Neuronal stem cell (in vitro differentiated cells): Measurements from ENCODE around the gene DNM3.

Source experiments
- DNase-seq: peaks from one replicate; pipeline ENCODE4 v3.0.0-alpha.2; 2013; ENCODE audit warnings: low spot score
- H2AFZ ChIP-seq: one replicate; pipeline ENCODE4 v1.6.1; 2013; ENCODE audit warnings: mild to moderate bottlenecking, low read length, inconsistent platforms
- H2AK5ac ChIP-seq: 2 replicates; pipeline ENCODE4 v1.6.1; 2013; ENCODE audit warnings: low read depth, mild to moderate bottlenecking, inconsistent platforms, low read length, moderate library complexity, mixed read lengths
- H2BK120ac ChIP-seq: 2 replicates; pipeline ENCODE4 v1.6.1; 2013; ENCODE audit warnings: low read depth, mild to moderate bottlenecking, inconsistent platforms, low read length, moderate library complexity, mixed read lengths
- H2BK12ac ChIP-seq: one replicate; pipeline ENCODE4 v1.6.1; 2013; ENCODE audit warnings: low read length, inconsistent platforms
- H2BK15ac ChIP-seq: 2 replicates; pipeline ENCODE4 v1.6.1; 2013; ENCODE audit warnings: mild to moderate bottlenecking, low read length, inconsistent platforms, mixed read lengths
- H2BK5ac ChIP-seq: one replicate; pipeline ENCODE4 v1.6.1; 2013; ENCODE audit warnings: inconsistent platforms, mild to moderate bottlenecking, low read length, moderate library complexity
- H3K14ac ChIP-seq: one replicate; pipeline ENCODE4 v1.6.1; 2013; ENCODE audit warnings: low read length, inconsistent platforms
- H3K18ac ChIP-seq: 2 replicates; pipeline ENCODE4 v1.6.1; 2013; ENCODE audit warnings: low read length, inconsistent platforms
- H3K23ac ChIP-seq: 2 replicates; pipeline ENCODE4 v1.6.1; 2013; ENCODE audit warnings: low read depth, mild to moderate bottlenecking, mixed read lengths, low read length, inconsistent platforms; ENCODE audit not compliant: poor library complexity
- H3K27ac ChIP-seq: replicated peaks from 3 replicates; pipeline ENCODE4 v1.5.1; 2013; ENCODE audit warnings: low read length, inconsistent platforms
- H3K27me3 ChIP-seq, 3 experiments: 2 replicates each; pipeline ENCODE4 v1.6.1; 2013; ENCODE audit warnings: low read length in 3 of 3, mild to moderate bottlenecking in 2 of 3, inconsistent platforms in 1 of 3, low read depth in 1 of 3, mixed read lengths in 1 of 3, moderate library complexity in 1 of 3; ENCODE audit not compliant: control insufficient read depth in 3 of 3, insufficient read depth in 3 of 3
- H3K36me3 ChIP-seq, 2 donors: replicated peaks in 1 of 2; 2 replicates each; pipeline ENCODE4 v1.6.1; 2013; ENCODE audit warnings: low read length in 2 of 2; ENCODE audit not compliant: control insufficient read depth in 2 of 2, insufficient read depth in 2 of 2
- H3K4ac ChIP-seq: 2 replicates; pipeline ENCODE4 v1.6.1; 2013; ENCODE audit warnings: inconsistent platforms, mild to moderate bottlenecking, low read length, moderate library complexity
- H3K4me1 ChIP-seq, 2 donors: 1 replicate in 1 of 2; 2 replicates in 1 of 2; pipeline ENCODE4 v1.6.1; 2013; ENCODE audit warnings: low read length in 2 of 2, low read depth in 1 of 2; ENCODE audit not compliant: control insufficient read depth in 2 of 2, insufficient read depth in 1 of 2
- H3K4me2 ChIP-seq: one replicate; pipeline ENCODE4 v1.6.1; 2013; ENCODE audit warnings: mild to moderate bottlenecking, low read length, inconsistent platforms; ENCODE audit not compliant: insufficient read depth, poor library complexity, severe bottlenecking
- H3K4me3 ChIP-seq, 2 donors: 2 replicates each; pipeline ENCODE4 v1.5.1; 2013; ENCODE audit warnings: low read length in 2 of 2, mild to moderate bottlenecking in 2 of 2, inconsistent platforms in 1 of 2, moderate library complexity in 1 of 2
- H3K79me1 ChIP-seq: one replicate; pipeline ENCODE4 v1.6.1; 2013; ENCODE audit warnings: low read depth, mild to moderate bottlenecking, inconsistent platforms, low read length, moderate library complexity
- H3K9ac ChIP-seq: one replicate; pipeline ENCODE4 v1.6.1; 2013; ENCODE audit warnings: mild to moderate bottlenecking, low read depth, low read length, inconsistent platforms; ENCODE audit not compliant: poor library complexity
- H3K9me3 ChIP-seq, 2 donors: replicated peaks in 1 of 2; 2 replicates each; pipeline versions ENCODE3 to v1.6.1; 2013; ENCODE audit warnings: low read length in 2 of 2, mild to moderate bottlenecking in 2 of 2, inconsistent platforms in 1 of 2, low read depth in 1 of 2, mixed read lengths in 1 of 2, moderate library complexity in 1 of 2; ENCODE audit not compliant: control insufficient read depth in 2 of 2, insufficient read depth in 1 of 2
- H4K8ac ChIP-seq: one replicate; pipeline ENCODE4 v1.6.1; 2013; ENCODE audit warnings: low read depth, mild to moderate bottlenecking, inconsistent platforms, low read length, moderate library complexity
- H4K91ac ChIP-seq: one replicate; pipeline ENCODE4 v1.6.1; 2013; ENCODE audit warnings: low read length, low read depth, mild to moderate bottlenecking, inconsistent platforms; ENCODE audit not compliant: poor library complexity
- WGBS, 2 donors: extraction: QIAGEN DNeasy Blood & Tissue Kit; methylation state at CpG; one replicate each; pipeline ENCODE4 v1.1.7; 2013; ENCODE audit warnings: missing lambda C conversion rate in 2 of 2, mixed read lengths in 1 of 2; ENCODE audit not compliant: insufficient read length in 2 of 2, insufficient replicate concordance in 1 of 2; ENCODE audit errors: extremely low coverage in 2 of 2; 5-methylcytosine and 5-hydroxymethylcytosine counted together

The DNM3 gene

GRCh38 chr1:171841931-171842761 is 848 bp downstream of the DNM3 start:
- no peak overlapping the region for H2BK15ac ChIP-seq
- no peaks in the 10 kb centered on the region for H3K36me3 ChIP-seq
- peak overlapping the region; percentile 80 for H3K23ac ChIP-seq
- peak overlapping the region; percentile 92 for H3K9ac ChIP-seq
- DNase-seq, result peak; percentile 29
- H2AFZ ChIP-seq, result peak overlapping the region; percentile 100
- no peak overlapping the region for H3K14ac ChIP-seq
- H2AK5ac ChIP-seq, result no peak overlapping the region
- peaks cover 0 to 3% of the 10 kb centered on the region in 2 donors for H3K9me3 ChIP-seq
- peak overlapping the region; percentile 90 for H3K4me2 ChIP-seq
- H2BK120ac ChIP-seq, result no peak overlapping the region
- H4K91ac ChIP-seq, result no peak overlapping the region
- no peak overlapping the region for H3K4ac ChIP-seq
- no CpG with 5 or more reads among the region's 40 CpGs for WGBS, 2 donors
- peak overlapping the region; percentile 67 to 97 for H3K4me3 ChIP-seq
- peaks cover 0 to 3% of the 10 kb centered on the region in 2 donors for H3K4me1 ChIP-seq
- H3K27ac ChIP-seq, result no peak overlapping the region
- H2BK5ac ChIP-seq, result no peak overlapping the region
- peak overlapping the region; percentile 79 for H3K18ac ChIP-seq
- H2BK12ac ChIP-seq, result peak overlapping the region; percentile 10
- no peaks in the 10 kb centered on the region for H3K79me1 ChIP-seq
- H3K27me3 ChIP-seq, result peaks cover 0 to 50% (median 7%) of the 10 kb centered on the region in 3 experiments
- H4K8ac ChIP-seq, result no peak overlapping the region

DNA sequence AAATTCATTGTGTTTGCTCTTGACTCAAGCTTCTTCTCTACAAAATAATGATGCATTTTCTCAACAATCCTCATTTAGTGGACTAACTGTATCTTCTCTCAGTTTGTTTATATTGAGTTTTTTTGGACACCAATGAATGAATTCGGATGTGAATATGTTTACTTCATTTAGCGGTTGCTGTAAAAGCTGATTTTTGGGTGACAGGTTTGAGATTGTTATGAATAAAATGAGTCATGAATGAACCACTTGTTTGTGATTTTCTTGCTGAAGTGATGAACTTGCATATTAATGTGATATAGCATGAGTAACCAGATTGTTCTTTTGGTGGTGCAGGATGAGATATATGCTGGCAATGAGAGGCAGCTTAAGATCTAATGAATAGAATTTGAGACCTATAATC is 3.1 kb downstream of the DNM3 start:
- no peak overlapping the region for H2BK120ac ChIP-seq
- H3K23ac ChIP-seq, result no peak overlapping the region
- DNase-seq, result no peak
- H3K14ac ChIP-seq, result no peak overlapping the region
- H2BK15ac ChIP-seq, result no peak overlapping the region
- no peak overlapping the region for H3K18ac ChIP-seq
- H2AK5ac ChIP-seq, result no peak overlapping the region
- peaks cover 0 to 47% (median 7%) of the 10 kb centered on the region in 3 experiments for H3K27me3 ChIP-seq
- no peak overlapping the region for H4K8ac ChIP-seq
- H3K4me1 ChIP-seq, result peaks cover 0 to 3% of the 10 kb centered on the region in 2 donors
- no peak overlapping the region for H3K4me3 ChIP-seq
- H4K91ac ChIP-seq, result no peak overlapping the region
- no peak overlapping the region for H2BK5ac ChIP-seq
- no peaks in the 10 kb centered on the region for H3K36me3 ChIP-seq
- no peak overlapping the region for H2AFZ ChIP-seq
- WGBS, 2 donors, result no CpG with 5 or more reads among the region's 2 CpGs
- H3K9ac ChIP-seq, result no peak overlapping the region
- H3K79me1 ChIP-seq, result no peaks in the 10 kb centered on the region
- H3K4me2 ChIP-seq, result no peak overlapping the region
- H3K27ac ChIP-seq, result no peak overlapping the region
- no peak overlapping the region for H3K4ac ChIP-seq
- H2BK12ac ChIP-seq, result no peak overlapping the region
- peaks cover 0 to 3% of the 10 kb centered on the region in 2 donors for H3K9me3 ChIP-seq

- Histone ChIP-seq H2AK5ac (no peak overlapping the region), H3K18ac (no peak overlapping the region), H2BK12ac (no peak overlapping the region), H3K23ac (no peak overlapping the region), H3K27me3 (peaks cover 0 to 32% (median 3%) of the 10 kb centered on the region in 3 experiments), H2BK120ac (no peak overlapping the region), H3K9ac (no peak overlapping the region), H3K4me2 (no peak overlapping the region), H3K14ac (no peak overlapping the region), H3K79me1 (no peaks in the 10 kb centered on the region), H3K36me3 (no peaks in the 10 kb centered on the region), H3K27ac (no peak overlapping the region), H3K9me3 (no peaks in the 10 kb centered on the region), H2BK15ac (no peak overlapping the region), H4K91ac (no peak overlapping the region), H3K4me1 (peaks cover 0 to 2% of the 10 kb centered on the region in 2 donors), H3K4ac (no peak overlapping the region), H3K4me3 (no peak overlapping the region), H2AFZ (no peak overlapping the region), H4K8ac (no peak overlapping the region), H2BK5ac (no peak overlapping the region)
- DNase-seq, result no peak
Observed at GRCh38 chr1:171845998-171846397, 4.7 kb downstream of the DNM3 start.

DNA sequence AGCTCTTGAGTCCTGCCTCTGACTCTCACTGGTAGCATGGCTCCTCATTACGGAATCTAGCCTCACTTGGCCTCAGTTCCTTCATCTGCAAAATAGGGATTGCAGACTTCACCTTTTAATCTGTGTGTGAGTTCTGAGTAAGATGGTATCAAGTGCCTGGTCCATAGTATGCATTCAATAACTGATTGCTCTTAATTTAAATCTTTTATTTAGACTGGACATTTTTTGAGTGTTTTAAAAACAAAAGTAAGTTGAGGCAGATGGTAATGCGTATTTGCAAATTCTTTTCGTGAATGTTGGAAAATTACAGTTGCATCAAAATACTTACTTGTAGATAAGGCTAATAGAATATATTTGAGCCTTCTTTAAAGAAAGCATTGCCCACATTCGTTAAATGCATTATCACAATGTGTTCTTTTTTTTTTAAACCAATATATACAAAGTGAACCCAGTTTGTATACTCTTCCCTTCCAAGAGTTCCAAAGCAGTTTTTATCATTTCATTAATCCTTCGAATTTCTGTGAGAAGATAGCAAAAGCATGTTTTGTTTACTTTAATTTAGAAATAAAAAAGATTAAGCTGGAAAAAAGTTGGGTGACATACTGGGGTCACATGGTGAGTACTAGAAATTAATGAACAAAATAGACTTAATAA is 8.1 kb downstream of the DNM3 start:
- H3K23ac ChIP-seq, result no peak overlapping the region
- H2AK5ac ChIP-seq, result no peak overlapping the region
- H3K9me3 ChIP-seq, result no peaks in the 10 kb centered on the region
- no peak overlapping the region for H3K27ac ChIP-seq
- no CpG with 5 or more reads among the region's 5 CpGs for WGBS, 2 donors
- H3K18ac ChIP-seq, result no peak overlapping the region
- peaks cover 0 to 5% (median 0%) of the 10 kb centered on the region in 3 experiments for H3K27me3 ChIP-seq
- H3K36me3 ChIP-seq, result no peaks in the 10 kb centered on the region
- H3K4me2 ChIP-seq, result no peak overlapping the region
- H2BK12ac ChIP-seq, result no peak overlapping the region
- no peak overlapping the region for H3K4me3 ChIP-seq
- H3K79me1 ChIP-seq, result no peaks in the 10 kb centered on the region
- no peak overlapping the region for H3K4ac ChIP-seq
- H2BK5ac ChIP-seq, result no peak overlapping the region
- H3K9ac ChIP-seq, result no peak overlapping the region
- H2BK120ac ChIP-seq, result no peak overlapping the region
- H4K8ac ChIP-seq, result no peak overlapping the region
- no peak overlapping the region for H2AFZ ChIP-seq
- no peaks in the 10 kb centered on the region for H3K4me1 ChIP-seq
- no peak overlapping the region for H3K14ac ChIP-seq
- no peak for DNase-seq
- no peak overlapping the region for H2BK15ac ChIP-seq
- no peak overlapping the region for H4K91ac ChIP-seq
